Muscle of leg (tissue), 16 donors: ENCODE results near the gene ZNF559. TPM values are rescaled to one million over a fixed set of nuclear protein-coding genes. Genes with fewer than 3 reads are reported as not detected.
"Not testable (repeated sequence)": the region's sequence is repeated elsewhere in the genome, so short reads cannot be mapped to it uniquely, and the experiment has no call there.

Experiments
- DNase-seq: peaks from one replicate; pipeline ENCODE4 v3.0.0; 2013
- H3K27ac ChIP-seq: one replicate; pipeline ENCODE4 v1.5.1; 2013; ENCODE audit warnings: mild to moderate bottlenecking, low read length, control low read depth
- H3K27me3 ChIP-seq: one replicate; pipeline ENCODE4 v1.6.1; 2013; ENCODE audit warnings: low read length; ENCODE audit not compliant: control insufficient read depth, insufficient read depth
- H3K36me3 ChIP-seq: one replicate; pipeline ENCODE4 v1.6.1; 2013; ENCODE audit warnings: low read length; ENCODE audit not compliant: control insufficient read depth, insufficient read depth
- H3K4me1 ChIP-seq: one replicate; pipeline ENCODE4 v1.6.1; 2013; ENCODE audit warnings: low read length; ENCODE audit not compliant: control insufficient read depth, insufficient read depth
- H3K4me3 ChIP-seq: one replicate; pipeline ENCODE4 v1.5.1; 2013; ENCODE audit warnings: low read length, control low read depth
- H3K9me3 ChIP-seq: replicated peaks from 2 replicates; pipeline ENCODE4 v1.6.1; 2013; ENCODE audit warnings: low read depth, low read length; ENCODE audit not compliant: control insufficient read depth
- WGBS: methylation state at CpG from one replicate; pipeline ENCODE4 v1.1.5; 2013; ENCODE audit warnings: missing lambda C conversion rate; ENCODE audit not compliant: insufficient coverage; 5-methylcytosine and 5-hydroxymethylcytosine counted together
- long read RNA-seq, 11 donors: transcript quantifications; one replicate each; lab custom pipeline, GENCODE V29; 2026
- polyA plus RNA-seq, 8 donors: library from polyadenylated mRNA; unstranded; fragments of 120-200 nt; gene quantifications; one replicate each; pipeline versions ENCODE4 v1.2.1 to v1.2.3, GENCODE V29; 2013; ENCODE audit warnings: inconsistent platforms in 1 of 8, low replicate concordance in 1 of 8; ENCODE audit not compliant: insufficient read length in 8 of 8, insufficient read depth in 1 of 8
- total RNA-seq: library from RNA; stranded (reverse); fragments of 120-200 nt; gene quantifications from one replicate; pipeline ENCODE4 v1.2.4, GENCODE V29; 2013

Gene ZNF559
- total RNA-seq (29.3 TPM), polyA plus RNA-seq (10 to 100 TPM; 20.8 to 31.8 (median 25.8) TPM)
- long read RNA-seq, donor 1 = 0 reads
- long read RNA-seq, donor 2 = 0 reads
- long read RNA-seq, donor 3, partial matches to known transcripts = 0 of 2 reads
- long read RNA-seq, donor 3, other reads (novel, unspliced or antisense) = 0 of 2 reads
- long read RNA-seq, donor 4, partial matches to known transcripts = 0 of 2 reads
- long read RNA-seq, donor 4, other reads (novel, unspliced or antisense) = 0 of 2 reads
- long read RNA-seq, donor 5, partial matches to known transcripts = 0 of 3 reads
- long read RNA-seq, donor 5, other reads (novel, unspliced or antisense) = 0 of 3 reads
- long read RNA-seq, donor 6, partial matches to known transcripts = 0 of 2 reads
- long read RNA-seq, donor 6, other reads (novel, unspliced or antisense) = 0 of 2 reads
- long read RNA-seq, donor 7 = 0 reads
- long read RNA-seq, donor 8 = 0 reads
- long read RNA-seq, donor 9, partial matches to known transcripts = 0 of 1 reads
- long read RNA-seq, donor 9, other reads (novel, unspliced or antisense) = 0 of 1 reads
- long read RNA-seq, donor 10, partial matches to known transcripts = 0 of 3 reads
- long read RNA-seq, donor 10, other reads (novel, unspliced or antisense) = 0 of 3 reads
- long read RNA-seq, donor 11, partial matches to known transcripts = 0 of 1 reads
- long read RNA-seq, donor 11, other reads (novel, unspliced or antisense) = 0 of 1 reads

DNA sequence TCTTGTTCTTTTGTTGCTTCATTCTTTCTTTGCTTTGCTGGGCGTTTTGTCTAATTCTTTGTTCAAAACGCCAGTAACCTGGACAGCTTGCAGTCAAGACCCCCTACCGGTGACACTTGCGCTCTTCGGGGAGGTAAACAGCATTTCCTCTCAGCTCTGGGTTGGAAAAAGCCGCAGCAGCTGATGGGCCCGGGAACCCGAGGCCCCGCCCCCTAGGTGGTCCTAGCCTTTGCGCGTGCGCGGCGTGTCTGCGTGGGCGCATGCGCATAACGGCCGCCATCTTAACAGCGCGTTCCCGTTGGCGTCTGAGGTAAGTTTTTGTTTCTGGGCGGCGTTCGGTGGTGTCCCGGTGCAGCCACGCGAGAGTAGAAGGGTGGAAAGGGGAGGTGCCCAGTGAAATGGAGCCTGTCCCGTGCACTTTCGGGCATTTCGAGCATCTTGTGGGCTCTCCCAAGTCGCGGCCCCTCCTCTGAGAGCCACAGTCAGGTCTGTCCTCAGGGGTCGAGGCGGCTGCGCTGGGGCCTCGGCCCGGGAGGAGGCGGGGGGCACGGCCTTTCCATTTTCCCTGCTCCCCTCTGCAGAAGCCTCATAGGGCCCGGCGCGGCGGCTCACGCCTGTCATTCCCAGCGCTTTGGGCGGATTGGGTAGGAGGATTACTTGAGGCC is at the start of gene ZNF559:
TSS of gene ZNF559 (plus strand) at position 261 of the 665 bp plus-strand sequence. CDS start 14,371 bp downstream, outside the sequence.
- under 1% methylated on average over 39 of the region's 48 CpGs for WGBS
- no peaks in the 10 kb centered on the region for H3K27me3 ChIP-seq
- peaks cover 6% of the 10 kb centered on the region for H3K4me1 ChIP-seq
- peaks cover 22% of the 10 kb centered on the region for H3K9me3 ChIP-seq
- peak within 1 kb of the TSS; percentile 98 for H3K27ac ChIP-seq
- peak; percentile 98 for DNase-seq
- H3K4me3 ChIP-seq = peak within 1 kb of the TSS; percentile 82
- H3K36me3 ChIP-seq = peaks cover 10% of the 10 kb centered on the region

DNA sequence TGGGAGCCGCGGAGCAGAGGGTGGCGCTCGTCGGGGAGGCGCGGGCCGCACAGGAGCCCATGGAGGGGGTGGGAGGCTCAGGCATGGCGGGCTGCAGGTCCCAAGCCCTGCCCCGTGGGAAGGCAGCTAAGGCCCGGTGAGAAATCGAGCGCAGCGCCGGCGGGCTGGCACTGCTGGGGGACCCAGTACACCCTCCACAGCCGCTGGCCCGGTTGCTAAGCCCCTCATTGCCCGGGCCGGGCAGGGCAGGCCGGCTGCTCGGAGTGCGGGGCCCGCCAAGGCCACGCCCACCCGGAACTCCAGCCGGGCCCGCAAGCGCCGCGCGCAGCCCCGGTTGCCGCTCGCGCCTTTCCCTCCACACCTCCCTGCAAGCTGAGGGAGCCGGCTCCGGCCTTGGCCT is 40.5 kb upstream of the ZNF559 start:
- not testable (repeated sequence) for H3K4me3 ChIP-seq, H3K36me3 ChIP-seq, H3K4me1 ChIP-seq, H3K27me3 ChIP-seq, DNase-seq, H3K9me3 ChIP-seq, H3K27ac ChIP-seq
- WGBS = 9% methylated on average over 26 of the region's 38 CpGs

DNA sequence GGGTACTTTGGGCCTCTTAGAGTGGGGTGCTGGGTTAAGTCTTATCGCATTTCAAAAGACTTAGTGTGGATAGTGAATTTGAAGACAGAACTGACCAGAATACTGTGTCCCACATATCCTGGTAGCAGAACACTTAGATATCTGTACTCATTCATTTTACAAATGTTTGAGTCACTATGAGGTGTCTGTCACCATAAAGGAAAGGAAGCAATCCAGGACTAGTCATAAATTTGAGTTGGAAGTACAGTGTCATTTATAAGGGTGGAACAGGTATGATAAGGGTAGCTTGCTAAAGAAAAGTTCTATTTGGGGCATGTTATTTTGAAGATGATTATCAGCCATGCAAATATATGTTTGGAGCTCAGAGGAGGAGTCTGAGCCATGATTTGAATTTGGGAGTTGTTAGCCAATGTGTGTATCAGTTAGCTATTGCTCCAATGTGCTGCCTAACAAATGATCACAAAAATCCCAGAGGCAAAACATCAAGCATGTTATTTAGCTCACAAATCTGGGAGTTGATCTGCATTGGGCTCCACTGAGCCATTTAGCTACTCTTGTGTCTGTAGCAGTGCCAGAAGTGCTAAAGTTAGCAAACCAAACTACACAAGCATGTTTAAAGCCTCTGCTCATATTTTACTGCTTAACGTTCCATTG is 34.6 kb upstream of the ZNF559 start:
- H3K27me3 ChIP-seq = no peaks in the 10 kb centered on the region
- H3K36me3 ChIP-seq = peaks cover 13% of the 10 kb centered on the region
- H3K9me3 ChIP-seq = peaks cover 37% of the 10 kb centered on the region
- H3K4me1 ChIP-seq = no peaks in the 10 kb centered on the region
- WGBS = no CpG with 5 or more reads among the region's 2 CpGs
- no peak overlapping the region for H3K27ac ChIP-seq
- no peak overlapping the region for H3K4me3 ChIP-seq
- DNase-seq = no peak

DNA sequence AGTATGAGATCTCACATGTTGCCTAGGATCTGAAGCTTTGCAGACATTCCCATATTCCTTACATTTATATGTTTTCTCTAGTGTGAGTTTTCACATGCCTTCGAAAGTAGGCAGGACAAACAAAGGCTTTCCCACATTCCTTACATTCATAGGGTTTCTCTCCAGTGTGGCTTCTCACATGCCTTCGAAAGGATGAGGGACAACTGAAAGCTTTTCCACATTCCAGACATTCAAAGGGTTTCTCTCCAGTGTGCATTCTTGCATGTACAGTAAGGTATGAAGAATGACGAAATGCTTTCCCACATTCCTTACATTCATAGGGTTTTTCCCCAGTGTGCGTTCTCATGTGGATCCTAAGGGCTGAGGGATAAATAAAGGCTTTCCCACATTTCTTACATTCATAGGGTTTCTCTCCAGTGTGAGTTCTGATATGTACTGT is 28.5 kb upstream of the ZNF559 start:
- Histone ChIP-seq H3K4me1 (no peaks in the 10 kb centered on the region), H3K9me3 (peaks cover 60% of the 10 kb centered on the region), H3K4me3 (no peak overlapping the region), H3K27ac (no peak overlapping the region), H3K27me3 (no peaks in the 10 kb centered on the region), H3K36me3 (peaks cover 37% of the 10 kb centered on the region)
- 100% methylated on average over 1 of the region's 4 CpGs for WGBS
- no peak for DNase-seq

DNA sequence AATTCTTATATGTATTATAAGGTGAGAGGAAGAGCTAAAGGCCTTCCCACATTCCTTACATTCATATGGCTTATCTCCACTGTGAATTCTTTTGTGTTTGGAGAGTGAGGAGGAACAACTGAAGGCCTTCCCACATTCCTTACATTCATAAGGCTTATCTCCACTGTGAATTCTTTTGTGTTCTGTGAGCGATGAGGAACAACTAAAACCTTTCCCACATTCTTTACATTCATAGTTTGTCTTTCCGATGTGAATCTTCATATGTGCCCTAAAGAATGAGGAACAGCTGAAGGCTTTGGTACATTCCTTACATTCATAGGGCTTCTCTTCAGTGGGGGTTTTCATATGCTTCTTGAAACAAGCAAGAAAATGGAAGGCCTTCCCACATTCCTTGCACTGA is 27.6 kb upstream of the ZNF559 start:
- no peak overlapping the region for H3K4me3 ChIP-seq
- peaks cover 42% of the 10 kb centered on the region for H3K36me3 ChIP-seq
- no peaks in the 10 kb centered on the region for H3K4me1 ChIP-seq
- no peak overlapping the region for H3K27ac ChIP-seq
- DNase-seq = no peak
- peaks cover 62% of the 10 kb centered on the region for H3K9me3 ChIP-seq
- WGBS = no CpG with 5 or more reads among the region's 2 CpGs
- no peaks in the 10 kb centered on the region for H3K27me3 ChIP-seq

DNA sequence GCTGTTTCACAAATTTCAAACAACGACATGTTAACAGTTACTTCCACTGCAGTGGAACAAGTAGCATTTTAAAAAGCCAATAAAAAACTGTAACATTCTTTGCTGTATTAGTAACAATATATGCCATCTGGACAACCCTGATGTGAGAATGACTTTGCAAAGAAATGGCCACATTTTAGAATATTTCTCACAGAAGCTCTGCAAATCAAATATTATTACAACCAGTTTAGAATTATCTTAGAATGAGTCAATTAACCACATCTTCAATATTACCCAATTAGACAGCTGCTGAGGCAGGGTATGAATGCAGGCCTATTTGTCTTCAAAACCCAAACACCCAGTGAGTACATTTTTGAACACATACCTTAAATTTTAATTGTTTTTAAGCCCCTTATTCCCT is 17.5 kb upstream of the ZNF559 start:
- Histone ChIP-seq H3K9me3 (no peaks in the 10 kb centered on the region), H3K27ac (no peak overlapping the region), H3K4me1 (peaks cover 2% of the 10 kb centered on the region), H3K4me3 (no peak overlapping the region), H3K27me3 (no peaks in the 10 kb centered on the region), H3K36me3 (peaks cover 22% of the 10 kb centered on the region)
- no CpG with 5 or more reads among the region's 1 CpG for WGBS
- no peak for DNase-seq

DNA sequence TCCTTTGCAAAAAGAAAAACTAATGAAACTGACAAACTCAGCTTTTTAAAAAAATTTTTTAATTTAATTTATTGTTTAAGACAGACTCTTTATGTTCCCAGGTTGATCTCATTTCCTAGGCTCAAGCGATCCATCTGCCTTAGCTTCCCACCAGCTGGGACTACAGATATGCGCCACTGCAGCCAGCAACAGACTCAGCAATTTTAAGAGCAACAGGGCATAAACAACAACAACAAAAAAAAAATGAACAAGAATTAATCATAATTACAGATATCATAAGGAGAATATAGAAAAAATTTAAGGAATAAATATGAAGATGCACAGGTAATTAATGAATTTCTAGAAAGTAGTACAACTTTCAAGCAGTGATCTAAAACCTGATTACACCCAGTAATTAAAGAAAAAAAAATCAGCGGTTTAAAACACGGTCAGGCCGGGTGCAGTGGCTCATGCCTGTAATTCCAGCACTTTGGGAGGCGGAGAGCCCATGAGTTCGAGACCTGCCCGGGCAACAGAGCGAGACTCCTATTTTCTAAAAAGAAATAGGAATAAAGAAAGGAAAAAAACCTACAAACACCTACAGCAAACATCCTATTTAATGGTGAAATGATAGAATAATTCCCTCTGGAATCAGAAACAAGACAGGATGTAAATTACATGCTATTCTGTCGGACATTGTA is 15.7 kb upstream of the ZNF559 start:
- DNase-seq = no peak
- H3K9me3 ChIP-seq = no peaks in the 10 kb centered on the region
- no CpG with 5 or more reads among the region's 10 CpGs for WGBS
- H3K27me3 ChIP-seq = no peaks in the 10 kb centered on the region
- H3K36me3 ChIP-seq = peaks cover 6% of the 10 kb centered on the region
- H3K4me3 ChIP-seq = no peak overlapping the region
- H3K27ac ChIP-seq = no peak overlapping the region
- peaks cover 2% of the 10 kb centered on the region for H3K4me1 ChIP-seq

DNA sequence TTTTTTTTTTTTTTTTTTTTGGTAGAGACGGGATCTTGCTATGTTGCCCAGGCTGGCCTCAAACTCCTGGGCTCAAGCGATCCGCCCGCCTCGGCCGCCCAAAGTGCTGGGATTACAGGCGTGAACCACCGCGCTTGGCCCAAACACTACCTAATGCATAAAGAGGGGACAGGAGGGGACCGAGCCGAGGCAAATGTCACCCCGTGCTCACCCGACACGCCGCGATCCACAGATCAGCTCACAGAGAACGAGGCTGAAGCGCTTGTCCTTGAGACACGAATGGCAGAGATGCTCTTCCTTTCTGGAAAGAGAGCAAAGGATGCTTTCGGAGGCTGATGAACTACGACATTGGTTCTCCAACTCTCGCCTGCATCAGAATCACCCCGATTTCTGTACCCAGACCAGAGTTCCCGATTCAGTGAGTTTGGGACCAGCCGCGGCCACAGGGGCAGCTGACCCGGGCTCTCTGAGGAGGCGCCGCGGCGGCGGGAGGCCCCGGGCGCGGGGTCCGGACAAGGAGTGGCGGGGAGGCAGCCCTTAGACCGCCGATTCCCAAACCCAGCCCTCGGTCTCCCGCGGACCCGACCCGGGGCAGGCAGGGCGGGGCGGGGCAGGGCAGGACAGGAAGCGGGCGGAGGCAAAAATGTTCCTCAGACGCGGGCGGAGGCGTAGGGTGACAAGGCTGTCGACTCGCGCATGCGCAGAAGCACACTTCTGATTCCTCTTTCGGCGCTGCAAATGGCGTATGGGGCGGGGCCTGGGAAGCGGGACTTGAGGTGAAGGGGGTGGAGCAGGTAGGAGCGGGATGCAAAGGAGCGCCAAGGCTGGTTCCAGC is 14.6 kb upstream of the ZNF559 start, which contains the start of gene ZNF699:
TSS of gene ZNF699 (minus strand) at position 700 of the 835 bp plus-strand sequence. CDS start 4,719 bp downstream, outside the sequence.
- Histone ChIP-seq H3K27ac (peak within 1 kb of the TSS; percentile 85), H3K4me1 (peaks cover 2% of the 10 kb centered on the region), H3K4me3 (peak within 1 kb of the TSS; percentile 51), H3K9me3 (no peaks in the 10 kb centered on the region), H3K27me3 (no peaks in the 10 kb centered on the region), H3K36me3 (peaks cover 1% of the 10 kb centered on the region)
- DNase-seq = peak; percentile 99
- WGBS = under 1% methylated on average over 58 of the region's 63 CpGs
